Measurements from ENCODE around the gene SPATS2.

DNA sequence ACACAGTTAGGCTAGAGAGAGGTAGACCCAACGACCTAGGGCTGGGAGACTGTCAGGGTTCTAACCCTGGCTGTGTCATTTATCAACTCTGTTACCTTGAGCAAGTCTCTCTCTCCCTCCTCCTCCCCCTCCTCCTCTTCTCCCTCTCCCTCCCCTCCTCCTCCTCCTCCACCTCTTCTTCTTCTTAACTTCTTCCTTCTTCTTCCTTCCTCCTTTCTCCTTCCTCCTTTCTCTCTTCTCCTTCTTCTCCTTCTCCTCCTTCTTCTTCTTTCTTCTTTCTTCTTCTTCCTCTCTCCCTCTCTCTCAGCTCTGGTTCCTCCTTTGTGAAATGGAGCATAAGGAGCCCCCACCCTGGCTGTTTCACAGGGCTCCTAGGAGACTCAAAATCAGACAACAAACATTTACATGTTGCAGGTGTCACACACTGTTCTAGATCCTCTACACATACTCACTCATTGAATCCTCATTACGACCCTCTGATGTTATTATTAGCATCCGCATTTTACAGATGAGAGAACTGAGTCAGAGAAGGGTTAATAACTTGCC, 169.3 kb downstream of the SPATS2 start:
- TF ChIP-seq, protein P1, sequence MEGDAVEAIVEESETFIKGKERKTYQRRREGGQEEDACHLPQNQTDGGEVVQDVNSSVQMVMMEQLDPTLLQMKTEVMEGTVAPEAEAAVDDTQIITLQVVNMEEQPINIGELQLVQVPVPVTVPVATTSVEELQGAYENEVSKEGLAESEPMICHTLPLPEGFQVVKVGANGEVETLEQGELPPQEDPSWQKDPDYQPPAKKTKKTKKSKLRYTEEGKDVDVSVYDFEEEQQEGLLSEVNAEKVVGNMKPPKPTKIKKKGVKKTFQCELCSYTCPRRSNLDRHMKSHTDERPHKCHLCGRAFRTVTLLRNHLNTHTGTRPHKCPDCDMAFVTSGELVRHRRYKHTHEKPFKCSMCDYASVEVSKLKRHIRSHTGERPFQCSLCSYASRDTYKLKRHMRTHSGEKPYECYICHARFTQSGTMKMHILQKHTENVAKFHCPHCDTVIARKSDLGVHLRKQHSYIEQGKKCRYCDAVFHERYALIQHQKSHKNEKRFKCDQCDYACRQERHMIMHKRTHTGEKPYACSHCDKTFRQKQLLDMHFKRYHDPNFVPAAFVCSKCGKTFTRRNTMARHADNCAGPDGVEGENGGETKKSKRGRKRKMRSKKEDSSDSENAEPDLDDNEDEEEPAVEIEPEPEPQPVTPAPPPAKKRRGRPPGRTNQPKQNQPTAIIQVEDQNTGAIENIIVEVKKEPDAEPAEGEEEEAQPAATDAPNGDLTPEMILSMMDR (IDR thresholded peaks at IDR 0.05) = no peak
- no peak for TF ChIP-seq POLR2A (IDR thresholded peaks at IDR 0.05)

Measured in testis (tissue), 2 donors.